GM20431 (cell line): ENCODE results near the gene ENTR1.

Source experiments
- in situ Hi-C: fragments of 300-500 bp; cut with MseI, MboI; formaldehyde crosslinking; loops from one replicate; pipeline ENCODE4 v1.15.0; 2020; ENCODE audit warnings: low sequenced_read_pairs; ENCODE audit not compliant: unreplicated experiment

ENTR1 gene

GRCh38 chr9:136400038-136400834 lies 10.2 kb downstream of the ENTR1 start, which contains the start of gene SNAPC4:
Gene SNAPC4 (minus strand): TSS chr9:136400170. CDS start chr9:136398428, 1,742 bp downstream.
- in situ Hi-C loops: no loop called here

- in situ Hi-C loops: no loop called here
Measured at GRCh38 chr9:136399176-136400037, 11.0 kb downstream of the ENTR1 start.

- in situ Hi-C loops: no loop called here
Measured at GRCh38 chr9:136398286-136398685, 12.1 kb downstream of the ENTR1 start.

- in situ Hi-C loops: no loop called here
Measured at GRCh38 chr9:136397643-136398042, 12.8 kb downstream of the ENTR1 start.

- in situ Hi-C loops: no loop called here
Measured at GRCh38 chr9:136396219-136396515, 14.2 kb downstream of the ENTR1 start.

- in situ Hi-C loops: no loop called here
Measured at GRCh38 chr9:136395345-136396218, 14.8 kb downstream of the ENTR1 start.

GRCh38 chr9:136395020-136395340 lies 15.4 kb downstream of the ENTR1 start:
- in situ Hi-C loops: no loop called here

GRCh38 chr9:136394312-136395019 lies 15.9 kb downstream of the ENTR1 start:
- in situ Hi-C loops: no loop called here

- in situ Hi-C loops: no loop called here
Measured at GRCh38 chr9:136393531-136393930, 16.9 kb downstream of the ENTR1 start.

GRCh38 chr9:136392538-136393449 lies 17.6 kb downstream of the ENTR1 start:
- in situ Hi-C loops: no loop called here

- in situ Hi-C loops: no loop called here
Measured at GRCh38 chr9:136391737-136392537, 18.5 kb downstream of the ENTR1 start.

GRCh38 chr9:136389396-136389795 lies 21.0 kb downstream of the ENTR1 start:
- in situ Hi-C loops: no loop called here

- in situ Hi-C loops: no loop called here
Measured at GRCh38 chr9:136387217-136387616, 23.2 kb downstream of the ENTR1 start.

GRCh38 chr9:136386018-136386417 lies 24.4 kb downstream of the ENTR1 start:
- in situ Hi-C loops: no loop called here

GRCh38 chr9:136385015-136385414 lies 25.4 kb downstream of the ENTR1 start:
- in situ Hi-C loops: no loop called here

- in situ Hi-C loops: no loop called here
Measured at GRCh38 chr9:136383436-136383835, 27.0 kb downstream of the ENTR1 start.

GRCh38 chr9:136381966-136382513 lies 28.4 kb downstream of the ENTR1 start:
- in situ Hi-C loops: no loop called here

GRCh38 chr9:136381311-136381710 lies 29.1 kb downstream of the ENTR1 start:
- in situ Hi-C loops: no loop called here
